HEK293 (cell line): ENCODE results near the gene RFNG.
A peak's percentile ranks its signal among the peaks of the same experiment; 100 is the strongest.

Experiments used
- CTCF ChIA-PET: fragments of 350-600 bp; formaldehyde crosslinking; extraction: SDS; loops from one replicate; lab custom pipeline; 2021; ENCODE audit warnings: antibody characterized with exemption; lab: Yijun Ruan, JAX
- POLR2A ChIA-PET: fragments of 300-600 bp; formaldehyde crosslinking; extraction: SDS; loops from one replicate; lab custom pipeline; 2020; ENCODE audit warnings: antibody characterized with exemption, inconsistent platforms; lab: Yijun Ruan, JAX
- H3K27ac ChIP-seq: fragments of 200-500 bp; sonication (Bioruptor generic); 2 replicates; pipeline ENCODE4 v1.5.1; 2014; ENCODE audit warnings: low read depth, low read length, control low read depth, inconsistent platforms; ENCODE audit errors: extremely low read depth
- H3K36me3 ChIP-seq, 2 experiments: fragments of 200-500 bp in 1 of 2; sonication (Bioruptor generic) in 1 of 2; 1 replicate in 1 of 2; 2 replicates in 1 of 2; pipeline ENCODE4 v1.5.1; 2014 to 2017; ENCODE audit warnings: inconsistent platforms in 2 of 2, low read length in 2 of 2; ENCODE audit not compliant: control insufficient read depth in 2 of 2, insufficient read depth in 1 of 2
- H3K4me1 ChIP-seq: fragments of 200-500 bp; sonication (Bioruptor generic); 2 replicates; pipeline ENCODE4 v1.5.1; 2014; ENCODE audit warnings: mild to moderate bottlenecking, low read length, inconsistent platforms; ENCODE audit not compliant: control insufficient read depth, insufficient read depth
- H3K4me3 ChIP-seq: 2 replicates; pipeline ENCODE4 v1.5.1; 2011; ENCODE audit warnings: low read depth, mild to moderate bottlenecking, control low read depth, low read length, moderate library complexity
- H3K9me3 ChIP-seq: fragments of 200-500 bp; sonication (Bioruptor generic); 2 replicates; pipeline ENCODE4 v1.5.1; 2014; ENCODE audit warnings: low read depth, low read length, inconsistent platforms; ENCODE audit not compliant: control insufficient read depth, insufficient read depth
- BCL11A ChIP-seq: fragments of 450-650 bp; formaldehyde crosslinking; IDR thresholded peaks from 2 replicates; pipeline ENCODE4 v1.5.1; 2016; ENCODE audit warnings: low read depth, missing biosample characterization, missing genetic modification characterization
- BCL6B ChIP-seq: fragments of 450-650 bp; formaldehyde crosslinking; IDR thresholded peaks from 2 replicates; pipeline ENCODE4 v1.5.1; 2017; ENCODE audit warnings: missing biosample characterization, missing genetic modification characterization
- CTCF ChIP-seq: fragments of 450-650 bp; formaldehyde crosslinking; IDR thresholded peaks from 2 replicates; pipeline ENCODE4 v1.5.1; 2016; ENCODE audit warnings: missing biosample characterization, missing genetic modification characterization
- HOXC10 ChIP-seq: sonication (generic); formaldehyde crosslinking; IDR thresholded peaks from 2 replicates; pipeline ENCODE4 v1.8.1; 2023; ENCODE audit warnings: mild to moderate bottlenecking, missing genetic modification reagents
- IKZF3 ChIP-seq: fragments of 450-650 bp; IDR thresholded peaks from 2 replicates; pipeline ENCODE4 v1.5.0; 2018; ENCODE audit warnings: missing biosample characterization, mild to moderate bottlenecking, missing genetic modification characterization, moderate library complexity
- KLF10 ChIP-seq: fragments of 450-650 bp; IDR thresholded peaks from 2 replicates; pipeline ENCODE4 v1.5.1; 2018; ENCODE audit warnings: missing biosample characterization, mild to moderate bottlenecking, missing genetic modification characterization
- KLF17 ChIP-seq: fragments of 450-650 bp; formaldehyde crosslinking; IDR thresholded peaks from 2 replicates; pipeline ENCODE4 v1.5.1; 2016; ENCODE audit warnings: missing biosample characterization, missing genetic modification characterization
- KLF7 ChIP-seq: fragments of 450-650 bp; formaldehyde crosslinking; IDR thresholded peaks from 2 replicates; pipeline ENCODE4 v1.5.1; 2016; ENCODE audit warnings: missing biosample characterization, missing genetic modification characterization, borderline replicate concordance
- RBAK ChIP-seq: fragments of 450-650 bp; formaldehyde crosslinking; IDR thresholded peaks from 2 replicates; pipeline ENCODE4 v1.5.1; 2016; ENCODE audit warnings: missing biosample characterization, missing genetic modification characterization
- SP2 ChIP-seq: fragments of 450-650 bp; formaldehyde crosslinking; IDR thresholded peaks from 2 replicates; pipeline ENCODE4 v1.5.1; 2016; ENCODE audit warnings: missing biosample characterization, missing genetic modification characterization
- YY2 ChIP-seq: fragments of 450-650 bp; formaldehyde crosslinking; IDR thresholded peaks from 2 replicates; pipeline ENCODE4 v1.5.1; 2016; ENCODE audit warnings: missing biosample characterization, missing genetic modification characterization
- ZBTB20 ChIP-seq: fragments of 450-650 bp; formaldehyde crosslinking; IDR thresholded peaks from 2 replicates; pipeline ENCODE4 v1.5.1; 2016; ENCODE audit warnings: missing biosample characterization, missing genetic modification characterization
- ZBTB44 ChIP-seq: fragments of 450-650 bp; IDR thresholded peaks from 2 replicates; pipeline ENCODE4 v1.5.1; 2018; ENCODE audit warnings: missing biosample characterization, mild to moderate bottlenecking, missing genetic modification characterization
- ZBTB49 ChIP-seq: fragments of 450-650 bp; formaldehyde crosslinking; IDR thresholded peaks from 2 replicates; pipeline ENCODE4 v1.5.1; 2016; ENCODE audit warnings: missing biosample characterization, missing genetic modification characterization, low read depth
- ZBTB8A ChIP-seq: fragments of 450-650 bp; formaldehyde crosslinking; IDR thresholded peaks from 2 replicates; pipeline ENCODE4 v1.5.1; 2016; ENCODE audit warnings: missing biosample characterization, missing genetic modification characterization
- ZFP41 ChIP-seq: fragments of 450-650 bp; formaldehyde crosslinking; IDR thresholded peaks from 2 replicates; pipeline ENCODE4 v1.5.1; 2016; ENCODE audit warnings: missing biosample characterization, missing genetic modification characterization, borderline replicate concordance
- ZNF138 ChIP-seq: fragments of 450-650 bp; formaldehyde crosslinking; IDR thresholded peaks from 2 replicates; pipeline ENCODE4 v1.5.1; 2016; ENCODE audit warnings: missing biosample characterization, missing genetic modification characterization, borderline replicate concordance
- ZNF37A ChIP-seq: fragments of 450-650 bp; IDR thresholded peaks from 2 replicates; pipeline ENCODE4 v1.5.1; 2018; ENCODE audit warnings: missing biosample characterization, missing genetic modification characterization
- ZNF426 ChIP-seq: fragments of 450-650 bp; formaldehyde crosslinking; IDR thresholded peaks from 2 replicates; pipeline ENCODE4 v1.5.1; 2017; ENCODE audit warnings: missing biosample characterization, missing genetic modification characterization, mild to moderate bottlenecking, inconsistent platforms, moderate library complexity
- ZNF561 ChIP-seq: fragments of 450-650 bp; IDR thresholded peaks from 2 replicates; pipeline ENCODE4 v1.5.1; 2018; ENCODE audit warnings: missing biosample characterization, missing genetic modification characterization, borderline replicate concordance
- ZNF585B ChIP-seq: fragments of 450-650 bp; formaldehyde crosslinking; IDR thresholded peaks from 2 replicates; pipeline ENCODE4 v1.5.1; 2016; ENCODE audit warnings: missing biosample characterization, missing genetic modification characterization
- ZNF596 ChIP-seq: fragments of 450-650 bp; IDR thresholded peaks from 2 replicates; pipeline ENCODE4 v1.5.0; 2018; ENCODE audit warnings: missing biosample characterization, mild to moderate bottlenecking, missing genetic modification characterization, moderate library complexity
- ZNF600 ChIP-seq: fragments of 450-650 bp; formaldehyde crosslinking; IDR thresholded peaks from 2 replicates; pipeline ENCODE4 v1.5.1; 2016; ENCODE audit warnings: missing biosample characterization, missing genetic modification characterization
- ZNF660 ChIP-seq: fragments of 450-650 bp; IDR thresholded peaks from 2 replicates; pipeline ENCODE4 v1.5.1; 2018; ENCODE audit warnings: missing biosample characterization, mild to moderate bottlenecking, missing genetic modification characterization
- ZNF677 ChIP-seq: fragments of 450-650 bp; IDR thresholded peaks from 2 replicates; pipeline ENCODE4 v1.5.0; 2018; ENCODE audit warnings: missing biosample characterization, mild to moderate bottlenecking, missing genetic modification characterization, moderate library complexity
- ZNF701 ChIP-seq: fragments of 450-650 bp; formaldehyde crosslinking; IDR thresholded peaks from 2 replicates; pipeline ENCODE4 v1.5.1; 2016; ENCODE audit warnings: missing biosample characterization, missing genetic modification characterization

RFNG gene

GRCh38 chr17:82098939-82099763, 47.5 kb upstream of the RFNG start (continued):
- peak; percentile 55; the same call in 1 of the 2 replicates for TF ChIP-seq ZBTB20 (tag by site-specific recombination)
- TF ChIP-seq ZNF561 (tag by site-specific recombination): no peak
- TF ChIP-seq ZFP41 (tag by site-specific recombination): no peak
- no peak for TF ChIP-seq ZBTB49 (tag by site-specific recombination)
- TF ChIP-seq ZNF600 (tag by site-specific recombination): no peak
- no peak for TF ChIP-seq ZNF426 (tag by site-specific recombination)
- no peak for TF ChIP-seq BCL6B (tag by site-specific recombination)
- TF ChIP-seq RBAK: no peak
- peak; percentile 61; the same call in 1 of the 2 replicates for TF ChIP-seq ZBTB8A
- TF ChIP-seq YY2 (tag by site-specific recombination): no peak
- no peak for TF ChIP-seq ZNF585B (tag by site-specific recombination)

GRCh38 chr17:82098169-82098938, 46.7 kb upstream of the RFNG start, which contains the start of gene FASN:
Gene FASN (minus strand): TSS chr17:82098236. CDS start chr17:82096445, 1,791 bp downstream.
- Histone ChIP-seq H3K4me1 (0 out of 2 replicates have a peak, but pooled peaks cover 7% of the 10 kb centered on the region), H3K4me3 (peak within 1 kb of the TSS; percentile 84), H3K36me3 (peaks cover 8 to 35% of the 10 kb centered on the region in 2 experiments; a peak in 2 of 3 replicates), H3K27ac (peak within 1 kb of the TSS; percentile 99), H3K9me3 (no peaks in the 10 kb centered on the region)
- ChIA-PET POLR2A (interaction anchor here (0.6 to 3.9 kb wide), 18 partner anchors 8 to 265 kb away, joined by 3 to 18 read pairs (median 4); partner anchors contain the start of genes CENPX, DCXR, GPS1 and LRRC45), CTCF (interaction anchor here (0.6 to 1.1 kb wide), 4 partner anchors 57 to 385 kb away, joined by 3 to 5 read pairs (median 4); partner anchors contain the start of gene DCXR)
- TF ChIP-seq IKZF3 (peak; percentile 59; the same call in 1 of the 2 replicates), ZBTB20 (tag by site-specific recombination) (peak; percentile 49; the same call in 1 of the 2 replicates), ZBTB44 (peak; percentile 40; the same call in 1 of the 2 replicates), ZNF138 (no peak), HOXC10 (CRISPR knock-in tag) (0 out of 2 replicates have a peak, but pooled peaks have one; percentile 81), ZNF596 (tag by site-specific recombination) (peak; percentile 8; the same call in 1 of the 2 replicates), ZNF660 (tag by site-specific recombination) (peak; percentile 30), KLF7 (tag by site-specific recombination) (no peak), BCL11A (tag by site-specific recombination) (no peak), ZNF37A (peak; percentile 11; the same call in 1 of the 2 replicates), KLF10 (tag by site-specific recombination) (peak; percentile 96), KLF17 (tag by site-specific recombination) (no peak), CTCF (tag by site-specific recombination) (peak; percentile 69; the same call in 1 of the 2 replicates), SP2 (tag by site-specific recombination) (peak; percentile 60), ZNF701 (no peak), ZNF677 (tag by site-specific recombination) (peak; percentile 40; the same call in 1 of the 2 replicates)
